Mesendoderm (in vitro differentiated cells): Measurements from ENCODE around the gene ITPRIP.

Experiments
- DNase-seq: peaks from one replicate; pipeline ENCODE4 v3.0.0; 2013
- H2AK5ac ChIP-seq: 2 replicates; pipeline ENCODE4 v1.6.1; 2013; ENCODE audit warnings: low read length, inconsistent platforms
- H2BK120ac ChIP-seq: 2 replicates; pipeline ENCODE4 v1.6.1; 2013; ENCODE audit warnings: low read depth, mild to moderate bottlenecking, low read length, moderate library complexity, mixed read lengths
- H2BK15ac ChIP-seq: replicated peaks from 2 replicates; pipeline ENCODE4 v1.6.1; 2013; ENCODE audit warnings: low read depth, mild to moderate bottlenecking, moderate library complexity
- H2BK5ac ChIP-seq: 2 replicates; pipeline ENCODE4 v1.6.1; 2013; ENCODE audit warnings: low read length, inconsistent platforms
- H3K18ac ChIP-seq: 2 replicates; pipeline ENCODE4 v1.6.1; 2013; ENCODE audit warnings: mild to moderate bottlenecking, low read length, mixed read lengths
- H3K23ac ChIP-seq: one replicate; pipeline ENCODE4 v1.6.1; 2013; ENCODE audit warnings: low read length
- H3K27ac ChIP-seq: 2 replicates; pipeline ENCODE4 v1.5.1; 2013; ENCODE audit warnings: low read depth, mild to moderate bottlenecking, inconsistent platforms, low read length, moderate library complexity
- H3K27me3 ChIP-seq: 2 replicates; pipeline ENCODE4 v1.6.1; 2013; ENCODE audit warnings: low read length, control low read depth, mild to moderate bottlenecking, inconsistent platforms; ENCODE audit not compliant: insufficient read depth, poor library complexity
- H3K36me3 ChIP-seq: 2 replicates; pipeline ENCODE4 v1.6.1; 2013; ENCODE audit warnings: low read length, inconsistent platforms; ENCODE audit not compliant: control insufficient read depth, insufficient read depth
- H3K4ac ChIP-seq: one replicate; pipeline ENCODE4 v1.6.1; 2013; ENCODE audit warnings: low read depth, mild to moderate bottlenecking, low read length, moderate library complexity
- H3K4me1 ChIP-seq: 2 replicates; pipeline ENCODE4 v1.6.1; 2013; ENCODE audit warnings: low read depth, low read length, inconsistent platforms; ENCODE audit not compliant: control insufficient read depth
- H3K4me2 ChIP-seq: 2 replicates; pipeline ENCODE4 v1.6.1; 2013; ENCODE audit warnings: low read length
- H3K4me3 ChIP-seq: 2 replicates; pipeline ENCODE4 v1.5.1; 2013; ENCODE audit warnings: mild to moderate bottlenecking, low read length
- H3K56ac ChIP-seq: one replicate; pipeline ENCODE4 v1.6.1; 2013; ENCODE audit warnings: low read length
- H3K79me1 ChIP-seq: 2 replicates; pipeline ENCODE4 v1.6.1; 2013; ENCODE audit warnings: low read length, inconsistent platforms
- H3K79me2 ChIP-seq: 2 replicates; pipeline ENCODE4 v1.6.1; 2013; ENCODE audit warnings: mild to moderate bottlenecking, low read length; ENCODE audit not compliant: control insufficient read depth, insufficient read depth
- H3K9ac ChIP-seq: 2 replicates; pipeline ENCODE4 v1.6.1; 2013; ENCODE audit warnings: low read length, inconsistent platforms
- H4K5ac ChIP-seq: one replicate; pipeline ENCODE4 v1.6.1; 2013; ENCODE audit warnings: low read length
- H4K8ac ChIP-seq: one replicate; pipeline ENCODE4 v1.6.1; 2013; ENCODE audit warnings: low read depth, mild to moderate bottlenecking, control low read depth, low read length, moderate library complexity
- WGBS: extraction: QIAGEN DNeasy Blood & Tissue Kit; methylation state at CpG from one replicate; pipeline ENCODE4 v1.1.7; 2013; ENCODE audit warnings: low lambda C conversion rate, missing lambda C conversion rate; ENCODE audit not compliant: insufficient coverage; ENCODE audit errors: extremely low coverage; 5-methylcytosine and 5-hydroxymethylcytosine counted together

The ITPRIP gene

DNA sequence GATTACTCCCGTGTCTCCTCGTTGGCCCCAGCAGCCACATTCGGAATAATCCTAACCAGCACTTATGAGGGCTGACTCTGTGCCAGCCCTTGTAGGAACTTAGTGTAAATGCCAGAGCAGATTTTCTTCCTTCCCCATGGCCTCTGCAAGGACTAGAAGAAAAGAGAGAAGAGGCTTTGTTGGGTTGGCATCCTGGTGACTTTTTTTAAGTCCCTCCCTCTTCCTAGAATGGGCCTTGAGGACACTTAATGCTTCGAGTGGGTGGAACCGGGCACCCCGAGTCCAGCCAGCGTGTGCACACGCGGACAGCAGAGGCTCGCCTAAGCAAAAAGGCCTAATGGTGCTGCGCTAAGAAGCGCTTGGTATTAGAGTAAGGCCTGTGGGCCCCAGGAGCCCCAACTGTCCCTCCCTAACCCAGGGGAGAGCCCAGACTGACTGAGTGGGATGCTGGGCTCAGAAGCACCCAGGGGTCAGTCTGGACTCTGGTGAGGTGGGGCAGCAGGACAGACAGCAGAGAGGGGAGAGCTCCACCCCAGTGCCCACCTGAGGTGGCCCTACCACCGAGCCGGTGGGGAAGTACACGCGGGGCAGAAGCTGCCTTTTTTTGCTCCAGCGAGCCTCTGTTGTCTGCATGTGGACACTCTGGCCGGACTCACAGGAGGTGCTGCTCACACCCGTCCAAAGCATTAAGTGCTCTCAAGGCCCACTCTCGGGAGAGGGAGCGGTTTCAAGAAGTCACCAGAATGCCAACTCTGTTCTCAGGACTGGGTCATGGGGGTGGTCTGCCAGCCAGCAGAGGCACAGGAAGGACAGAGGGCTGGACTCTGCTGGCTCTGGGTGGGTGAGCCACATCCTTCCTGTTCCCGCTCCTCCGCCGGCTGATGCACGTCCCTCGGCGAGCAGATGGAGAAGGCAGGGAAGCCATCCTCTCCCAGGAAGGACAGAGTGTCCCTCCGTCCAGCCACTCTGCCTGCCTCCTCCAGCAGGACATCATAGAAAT is 12.5 kb downstream of the ITPRIP start:
- Histone ChIP-seq H3K4me2 (no peak overlapping the region), H2AK5ac (no peak overlapping the region), H2BK120ac (no peak overlapping the region), H3K79me1 (peaks cover 62% of the 10 kb centered on the region), H3K4ac (no peak overlapping the region), H3K56ac (peak overlapping the region; percentile 1), H2BK5ac (no peak overlapping the region), H3K36me3 (no peaks in the 10 kb centered on the region), H4K5ac (no peak overlapping the region), H3K4me3 (no peak overlapping the region), H4K8ac (no peak overlapping the region), H3K27ac (no peak overlapping the region), H3K18ac (no peak overlapping the region), H3K9ac (no peak overlapping the region), H3K27me3 (no peaks in the 10 kb centered on the region), H3K23ac (no peak overlapping the region), H2BK15ac (no peak overlapping the region), H3K4me1 (peaks cover 35% of the 10 kb centered on the region), H3K79me2 (peaks cover 100% of the 10 kb centered on the region)
- WGBS = no CpG with 5 or more reads among the region's 28 CpGs
- no peak for DNase-seq

DNA sequence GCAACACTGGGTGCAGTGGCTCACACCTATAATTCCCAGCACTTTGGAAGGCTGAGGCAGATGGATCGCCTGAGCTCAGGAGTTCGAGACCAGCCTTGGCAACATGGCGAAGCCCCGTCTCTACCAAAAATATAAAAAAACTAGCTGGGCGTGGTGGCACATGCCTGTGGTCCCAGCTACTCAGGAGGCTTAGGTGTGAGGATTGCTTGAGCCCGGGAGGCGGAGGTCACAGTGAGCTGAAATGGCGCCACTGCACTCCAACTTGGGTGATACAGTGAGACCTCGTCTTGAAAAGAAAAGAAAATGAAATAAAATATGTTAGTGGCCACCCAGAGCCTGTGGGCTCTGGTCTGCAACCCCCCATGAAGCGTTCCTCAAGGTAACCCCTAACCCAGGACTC is 13.3 kb downstream of the ITPRIP start:
- Histone ChIP-seq H3K18ac (no peak overlapping the region), H2BK120ac (no peak overlapping the region), H3K36me3 (no peaks in the 10 kb centered on the region), H3K27me3 (no peaks in the 10 kb centered on the region), H2BK15ac (no peak overlapping the region), H3K23ac (no peak overlapping the region), H3K27ac (no peak overlapping the region), H2AK5ac (no peak overlapping the region), H3K4me3 (no peak overlapping the region), H3K79me2 (peaks cover 99% of the 10 kb centered on the region), H3K79me1 (peaks cover 59% of the 10 kb centered on the region), H3K4ac (no peak overlapping the region), H2BK5ac (no peak overlapping the region), H3K4me2 (no peak overlapping the region), H4K8ac (no peak overlapping the region), H3K56ac (no peak overlapping the region), H3K9ac (no peak overlapping the region), H3K4me1 (peaks cover 27% of the 10 kb centered on the region), H4K5ac (no peak overlapping the region)
- no CpG with 5 or more reads among the region's 10 CpGs for WGBS
- DNase-seq = no peak

DNA sequence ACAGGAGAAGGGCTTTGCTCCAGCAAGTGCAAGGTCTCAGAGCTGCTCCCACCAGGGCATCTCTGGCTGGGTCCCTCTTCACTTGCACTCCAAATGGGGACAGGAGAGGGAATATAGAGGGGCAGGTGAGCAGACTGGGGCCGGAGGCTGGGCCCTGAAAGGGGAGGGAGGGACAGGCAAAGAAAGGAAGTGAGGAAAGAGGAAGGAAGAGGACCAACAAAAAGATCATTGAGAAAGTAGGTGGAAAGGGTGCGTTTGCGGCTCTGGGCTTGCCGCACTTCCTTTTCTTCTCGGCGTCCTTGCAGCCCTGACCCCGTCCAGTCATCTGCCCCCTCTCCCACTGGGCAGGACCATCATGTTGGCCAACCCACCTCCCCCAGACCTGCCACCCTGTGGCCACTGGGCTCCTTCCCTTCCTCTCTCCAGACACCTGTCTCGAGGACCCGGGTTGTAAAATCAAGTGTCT is 14.0 kb downstream of the ITPRIP start:
- no CpG with 5 or more reads among the region's 9 CpGs for WGBS

DNA sequence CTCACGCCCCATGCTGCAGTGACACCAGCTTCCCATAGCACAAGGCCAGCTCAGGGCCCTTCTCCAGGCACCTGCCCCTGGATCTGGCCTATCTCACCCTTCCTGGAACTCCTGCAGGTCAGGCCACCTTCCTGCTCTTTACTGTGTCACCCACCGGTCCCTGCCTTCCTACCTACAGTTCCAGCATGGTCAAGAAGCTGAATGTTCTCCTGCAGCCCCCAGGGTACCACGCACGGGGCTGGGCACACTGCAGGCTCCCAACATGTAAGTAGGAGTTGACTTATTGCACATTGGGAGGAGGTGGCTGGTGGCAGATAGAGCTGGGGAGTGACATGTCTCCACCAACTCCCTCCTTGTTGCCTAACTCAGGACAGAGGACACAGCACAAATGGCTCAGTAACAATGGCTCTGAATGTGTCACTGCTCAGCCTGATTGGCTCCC is 14.5 kb downstream of the ITPRIP start:
- DNase-seq = no peak

More for the DNA sequence above, 14.0 kb downstream of the ITPRIP start:
- Histone ChIP-seq H2BK120ac (no peak overlapping the region), H3K4me2 (no peak overlapping the region), H3K56ac (no peak overlapping the region), H4K5ac (no peak overlapping the region), H3K4me1 (peaks cover 21% of the 10 kb centered on the region), H3K4me3 (no peak overlapping the region), H3K27me3 (no peaks in the 10 kb centered on the region), H3K18ac (no peak overlapping the region), H3K23ac (no peak overlapping the region), H4K8ac (no peak overlapping the region), H3K36me3 (no peaks in the 10 kb centered on the region), H3K79me1 (peaks cover 53% of the 10 kb centered on the region), H2AK5ac (no peak overlapping the region), H2BK15ac (no peak overlapping the region), H3K79me2 (peaks cover 98% of the 10 kb centered on the region), H3K4ac (no peak overlapping the region), H3K27ac (no peak overlapping the region), H2BK5ac (no peak overlapping the region), H3K9ac (no peak overlapping the region)
- no peak for DNase-seq

DNA sequence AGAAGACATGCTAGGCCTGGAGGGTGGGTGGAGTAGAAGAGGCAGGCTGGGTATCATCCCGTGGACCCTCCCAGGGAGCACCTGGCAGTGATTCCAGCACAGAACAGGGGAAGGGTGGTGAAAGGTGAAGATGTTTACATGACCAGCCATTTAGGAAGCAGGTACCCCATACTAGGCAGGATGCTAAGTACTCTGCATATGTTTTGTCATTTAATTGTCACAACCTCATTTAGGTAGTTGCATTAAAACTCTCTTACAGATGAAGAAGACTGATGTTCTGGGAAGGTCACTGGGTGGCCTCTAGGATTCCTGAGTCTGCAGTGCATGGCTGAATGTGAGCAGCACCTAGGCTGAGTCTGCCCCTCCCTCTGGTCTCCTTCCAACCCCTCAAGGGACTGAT is 15.2 kb downstream of the ITPRIP start:
- H3K9ac ChIP-seq = no peak overlapping the region
- H2AK5ac ChIP-seq = no peak overlapping the region
- peaks cover 53% of the 10 kb centered on the region for H3K79me1 ChIP-seq
- no peak overlapping the region for H3K4me3 ChIP-seq
- no peak overlapping the region for H3K27ac ChIP-seq
- H3K4me1 ChIP-seq = peaks cover 15% of the 10 kb centered on the region
- no peak overlapping the region for H4K5ac ChIP-seq
- H2BK5ac ChIP-seq = no peak overlapping the region
- H3K18ac ChIP-seq = no peak overlapping the region
- peaks cover 98% of the 10 kb centered on the region for H3K79me2 ChIP-seq
- no peak overlapping the region for H2BK120ac ChIP-seq
- H3K56ac ChIP-seq = no peak overlapping the region
- H2BK15ac ChIP-seq = no peak overlapping the region
- no peak overlapping the region for H3K23ac ChIP-seq
- no peaks in the 10 kb centered on the region for H3K27me3 ChIP-seq
- no CpG with 5 or more reads among the region's 1 CpG for WGBS
- H3K4ac ChIP-seq = no peak overlapping the region
- no peaks in the 10 kb centered on the region for H3K36me3 ChIP-seq
- no peak for DNase-seq
- no peak overlapping the region for H4K8ac ChIP-seq
- H3K4me2 ChIP-seq = no peak overlapping the region

More for the DNA sequence above, 14.5 kb downstream of the ITPRIP start:
- Histone ChIP-seq H4K8ac (no peak overlapping the region), H2BK15ac (no peak overlapping the region), H3K4ac (no peak overlapping the region), H4K5ac (no peak overlapping the region), H3K79me2 (peaks cover 98% of the 10 kb centered on the region), H3K9ac (no peak overlapping the region), H3K4me3 (no peak overlapping the region), H2BK120ac (no peak overlapping the region), H3K4me1 (peaks cover 21% of the 10 kb centered on the region), H3K79me1 (peaks cover 56% of the 10 kb centered on the region), H3K23ac (no peak overlapping the region), H3K27ac (no peak overlapping the region), H2AK5ac (no peak overlapping the region), H3K4me2 (no peak overlapping the region), H3K27me3 (no peaks in the 10 kb centered on the region), H2BK5ac (no peak overlapping the region), H3K18ac (no peak overlapping the region), H3K36me3 (no peaks in the 10 kb centered on the region), H3K56ac (no peak overlapping the region)
- no CpG with 5 or more reads among the region's 4 CpGs for WGBS
